Activated CD4-positive, alpha-beta T cell treated with anti-CD3 and anti-CD28 coated beads for 36 hours (primary cell): ENCODE data around the gene ZFP64. TPM values are rescaled to one million over a fixed set of nuclear protein-coding genes. Genes with fewer than 3 reads are reported as not detected.
A peak's percentile ranks its signal among the peaks of the same experiment; 100 is the strongest.

Experiments used
- ATAC-seq: fragments of 200-7000 bp; cut with Tn5 transposase; one replicate; pipeline ENCODE4 v1.10.0; 2021; ENCODE audit warnings: mild to moderate bottlenecking, moderate library complexity
- CTCF ChIA-PET: fragments of 350-600 bp; sonication (Branson Sonifier 250); formaldehyde crosslinking; loops from one replicate; lab custom pipeline; 2021; ENCODE audit warnings: antibody characterized with exemption; lab: Charles Lee
- POLR2A ChIA-PET: fragments of 350-600 bp; sonication (Branson Sonifier 250); formaldehyde crosslinking; loops from one replicate; lab custom pipeline; 2021; ENCODE audit warnings: antibody characterized with exemption, inconsistent platforms; lab: Charles Lee
- DNase-seq: peaks from one replicate; pipeline ENCODE4 v3.0.0-alpha.2; 2020
- H3K27ac Mint-ChIP-seq: one replicate; pipeline ENCODE4 v1.8.0; 2021; ENCODE audit warnings: mixed read lengths
- H3K27me3 Mint-ChIP-seq: one replicate; pipeline ENCODE4 v1.8.0; 2021; ENCODE audit warnings: mixed read lengths
- H3K36me3 Mint-ChIP-seq: one replicate; pipeline ENCODE4 v1.8.0; 2021; ENCODE audit warnings: low read depth, mixed read lengths
- H3K4me1 Mint-ChIP-seq: one replicate; pipeline ENCODE4 v1.8.0; 2021; ENCODE audit warnings: mixed read lengths
- H3K4me3 Mint-ChIP-seq: one replicate; pipeline ENCODE4 v1.8.0; 2021; ENCODE audit warnings: mild to moderate bottlenecking, moderate library complexity, mixed read lengths
- H3K9me3 Mint-ChIP-seq: one replicate; pipeline ENCODE4 v1.8.0; 2021; ENCODE audit warnings: low read depth, mixed read lengths
- intact Hi-C, 2 experiments: fragments of 100-400 bp; cut with DNase I in 1 of 2; cut with micrococcal nuclease in 1 of 2; formaldehyde crosslinking; loops; one replicate each; pipeline versions ENCODE4 v1.14.2 to v1.15.1; 2022 to 2024; cut with DNase I, micrococcal nuclease
- total RNA-seq, 2 experiments: library from RNA; stranded (reverse); gene quantifications; one replicate each; pipeline ENCODE4 v1.2.3, GENCODE V29; 2021

ZFP64 gene
- total RNA-seq, 2 experiments from 2014 or later: 12.2 to 16.5 TPM

- ChIA-PET POLR2A (no interaction called here), CTCF (no interaction called here)
- ATAC-seq: no peak
- intact Hi-C loops: no loop called here
- H3K9me3 Mint-ChIP-seq: no peaks in the 10 kb centered on the region
- H3K4me3 Mint-ChIP-seq: no peak overlapping the region
- H3K36me3 Mint-ChIP-seq: no peaks in the 10 kb centered on the region
- no peaks in the 10 kb centered on the region for H3K27me3 Mint-ChIP-seq
- H3K4me1 Mint-ChIP-seq: peaks cover 2% of the 10 kb centered on the region
- no peak overlapping the region for H3K27ac Mint-ChIP-seq
- no peak for DNase-seq
Observed at GRCh38 chr20:52130406-52130805, 61.2 kb downstream of the ZFP64 start.

GRCh38 chr20:52129611-52130010 lies 62.0 kb downstream of the ZFP64 start:
- H3K9me3 Mint-ChIP-seq: no peaks in the 10 kb centered on the region
- ATAC-seq (no peak), DNase-seq (no peak)
- intact Hi-C loops: loop anchor here in 1 of 2 experiments (2.0 to 5.0 kb wide), 3 partner anchors 89 to 1418 kb away; no protein-coding TSS in a partner anchor
- H3K27me3 Mint-ChIP-seq: no peaks in the 10 kb centered on the region
- CTCF ChIA-PET: interaction anchor here (0.7 to 1.5 kb wide), 3 partner anchors 17 to 700 kb away, joined by 3 to 4 read pairs (median 3); no protein-coding TSS in a partner anchor
- POLR2A ChIA-PET: no interaction called here
- no peaks in the 10 kb centered on the region for H3K36me3 Mint-ChIP-seq
- peaks cover 2% of the 10 kb centered on the region for H3K4me1 Mint-ChIP-seq
- H3K4me3 Mint-ChIP-seq: no peak overlapping the region
- no peak overlapping the region for H3K27ac Mint-ChIP-seq

GRCh38 chr20:52127309-52127708 lies 64.3 kb downstream of the ZFP64 start:
- CTCF ChIA-PET: interaction anchor here (0.6 to 1.5 kb wide), 5 partner anchors 22 to 570 kb away, joined by 3 to 9 read pairs (median 4); partner anchors contain the start of gene SALL4
- no peak for ATAC-seq
- Mint-ChIP-seq H3K27me3 (no peaks in the 10 kb centered on the region), H3K36me3 (no peaks in the 10 kb centered on the region), H3K27ac (no peak overlapping the region), H3K4me1 (peaks cover 2% of the 10 kb centered on the region), H3K4me3 (no peak overlapping the region), H3K9me3 (no peaks in the 10 kb centered on the region)
- POLR2A ChIA-PET: no interaction called here
- intact Hi-C loops: loop anchor here in 1 of 2 experiments (5.0 kb wide), 2 partner anchors 115 to 1420 kb away; no protein-coding TSS in a partner anchor
- DNase-seq: no peak

GRCh38 chr20:52124821-52125220 lies 66.8 kb downstream of the ZFP64 start:
- Mint-ChIP-seq H3K27me3 (no peaks in the 10 kb centered on the region), H3K36me3 (no peaks in the 10 kb centered on the region), H3K27ac (no peak overlapping the region), H3K9me3 (no peaks in the 10 kb centered on the region), H3K4me1 (peaks cover 2% of the 10 kb centered on the region), H3K4me3 (no peak overlapping the region)
- ChIA-PET CTCF (interaction anchor here (0.6 to 1.9 kb wide), 3 partner anchors 19 to 371 kb away, joined by 3 to 5 read pairs (median 3); no protein-coding TSS in a partner anchor), POLR2A (no interaction called here)
- ATAC-seq (no peak), DNase-seq (no peak)
- intact Hi-C loops: loop anchor here in 1 of 2 experiments (5.0 kb wide), 2 partner anchors 117 to 1422 kb away; no protein-coding TSS in a partner anchor

GRCh38 chr20:52118696-52119095 lies 72.9 kb downstream of the ZFP64 start:
- intact Hi-C loops: no loop called here

GRCh38 chr20:52118016-52118623 lies 73.5 kb downstream of the ZFP64 start:
- Mint-ChIP-seq H3K4me3 (no peak overlapping the region), H3K27me3 (no peaks in the 10 kb centered on the region), H3K4me1 (no peaks in the 10 kb centered on the region), H3K27ac (no peak overlapping the region), H3K9me3 (no peaks in the 10 kb centered on the region), H3K36me3 (peaks cover 3% of the 10 kb centered on the region)
- ChIA-PET CTCF (interaction anchor here (0.6 to 1.1 kb wide), 3 partner anchors 11 to 378 kb away, joined by 3 to 4 read pairs (median 3); no protein-coding TSS in a partner anchor), POLR2A (no interaction called here)
- ATAC-seq (no peak), DNase-seq (no peak)
- intact Hi-C loops: no loop called here

More at GRCh38 chr20:52118696-52119095, 72.9 kb downstream of the ZFP64 start:
- CTCF ChIA-PET: interaction anchor here (0.6 to 1.1 kb wide), 3 partner anchors 34 to 379 kb away, joined by 3 to 4 read pairs (median 3); no protein-coding TSS in a partner anchor
- peaks cover 3% of the 10 kb centered on the region for H3K36me3 Mint-ChIP-seq
- H3K4me1 Mint-ChIP-seq: no peaks in the 10 kb centered on the region
- no peaks in the 10 kb centered on the region for H3K27me3 Mint-ChIP-seq
- no peak for DNase-seq
- no peak overlapping the region for H3K4me3 Mint-ChIP-seq
- no peak overlapping the region for H3K27ac Mint-ChIP-seq
- ATAC-seq: no peak
- no peaks in the 10 kb centered on the region for H3K9me3 Mint-ChIP-seq
- POLR2A ChIA-PET: no interaction called here

- H3K36me3 Mint-ChIP-seq: peaks cover 6% of the 10 kb centered on the region
- no peaks in the 10 kb centered on the region for H3K9me3 Mint-ChIP-seq
- no peak overlapping the region for H3K27ac Mint-ChIP-seq
- H3K4me3 Mint-ChIP-seq: no peak overlapping the region
- ChIA-PET POLR2A (no interaction called here), CTCF (no interaction called here)
- intact Hi-C loops: no loop called here
- DNase-seq: no peak
- H3K27me3 Mint-ChIP-seq: peaks cover 17% of the 10 kb centered on the region
- no peak for ATAC-seq
- H3K4me1 Mint-ChIP-seq: peaks cover 4% of the 10 kb centered on the region
Observed at GRCh38 chr20:52110456-52110855, 81.1 kb downstream of the ZFP64 start.

GRCh38 chr20:52105442-52106422 lies 85.8 kb downstream of the ZFP64 start:
- H3K27ac Mint-ChIP-seq: no peak overlapping the region
- ChIA-PET CTCF (interaction anchor here (0.5 to 1.2 kb wide), 5 partner anchors 20 to 901 kb away, joined by 3 to 5 read pairs (median 3); no protein-coding TSS in a partner anchor), POLR2A (no interaction called here)
- DNase-seq (peak; percentile 73), ATAC-seq (peak; percentile 84)
- H3K27me3 Mint-ChIP-seq: peaks cover 37% of the 10 kb centered on the region
- H3K9me3 Mint-ChIP-seq: no peaks in the 10 kb centered on the region
- peaks cover 18% of the 10 kb centered on the region for H3K4me1 Mint-ChIP-seq
- peaks cover 5% of the 10 kb centered on the region for H3K36me3 Mint-ChIP-seq
- intact Hi-C loops: no loop called here
- H3K4me3 Mint-ChIP-seq: peak overlapping the region; percentile 21

- Mint-ChIP-seq H3K36me3 (peaks cover 2% of the 10 kb centered on the region), H3K9me3 (no peaks in the 10 kb centered on the region), H3K27me3 (peaks cover 37% of the 10 kb centered on the region), H3K27ac (no peak overlapping the region), H3K4me3 (peak overlapping the region; percentile 57), H3K4me1 (peaks cover 18% of the 10 kb centered on the region)
- ATAC-seq (no peak), DNase-seq (peak; percentile 17)
- CTCF ChIA-PET: interaction anchor here (0.8 to 1.2 kb wide), 3 partner anchors 21 to 900 kb away, joined by 3 to 5 read pairs (median 4); no protein-coding TSS in a partner anchor
- POLR2A ChIA-PET: no interaction called here
- intact Hi-C loops: no loop called here
Observed at GRCh38 chr20:52104546-52105441, 86.8 kb downstream of the ZFP64 start.

GRCh38 chr20:52103913-52104545 lies 87.5 kb downstream of the ZFP64 start:
- no peak for ATAC-seq
- H3K27me3 Mint-ChIP-seq: peaks cover 37% of the 10 kb centered on the region
- ChIA-PET POLR2A (no interaction called here), CTCF (no interaction called here)
- peaks cover 18% of the 10 kb centered on the region for H3K4me1 Mint-ChIP-seq
- H3K36me3 Mint-ChIP-seq: peaks cover 2% of the 10 kb centered on the region
- intact Hi-C loops: no loop called here
- no peak overlapping the region for H3K27ac Mint-ChIP-seq
- peak; percentile 35 for DNase-seq
- H3K4me3 Mint-ChIP-seq: peak overlapping the region; percentile 57
- H3K9me3 Mint-ChIP-seq: no peaks in the 10 kb centered on the region
